Measurements from ENCODE around the gene KRT32. TPM values are rescaled to one million over a fixed set of nuclear protein-coding genes. Genes with fewer than 3 reads are reported as not detected.

Gene KRT32
- polyA plus RNA-seq, 1 donor (not counting 4 experiments of a cell fraction or from before 2014, with no cell fraction given): not detected

- Histone ChIP-seq H3K9me3 (ENCODE audit: control insufficient read depth, low read depth, low read length) (no peaks in the 10 kb centered on the region), H3K9me1 (ENCODE audit: control insufficient read depth, extremely low read depth, insufficient read depth, low read length) (peaks cover 2% of the 10 kb centered on the region), H3K27ac (ENCODE audit: control insufficient read depth, insufficient read depth, low read length) (no peak overlapping the region), H3K27me3 (ENCODE audit: control insufficient read depth, extremely low read depth, insufficient read depth, low read length) (peaks cover 4% of the 10 kb centered on the region), H2AFZ (ENCODE audit: control insufficient read depth, low read length) (no peak overlapping the region), H3K4me1 (ENCODE audit: control insufficient read depth, extremely low read depth, insufficient read depth, low read length) (peaks cover 41% of the 10 kb centered on the region), H4K20me1 (ENCODE audit: control insufficient read depth, extremely low read depth, insufficient read depth, low read length) (no peaks in the 10 kb centered on the region), H3K9ac (ENCODE audit: control insufficient read depth, extremely low read depth, insufficient read depth, low read length) (no peak overlapping the region), H3K36me3 (ENCODE audit: control insufficient read depth in 2 of 2, extremely low read depth in 1 of 2, insufficient read depth in 2 of 2, low read length in 2 of 2) (peaks cover 0 to 13% of the 10 kb centered on the region in 2 experiments), H3K4me2 (ENCODE audit: control insufficient read depth, extremely low read depth, insufficient read depth, low read depth, low read length) (no peak overlapping the region), H3K79me2 (ENCODE audit: control insufficient read depth, insufficient read depth, low read length) (no peaks in the 10 kb centered on the region), H3K4me3 (ENCODE audit: control insufficient read depth in 2 of 3, extremely low read depth in 1 of 3, insufficient read depth in 2 of 3, low read depth in 1 of 3, low read length in 3 of 3) (no peak overlapping the region)
- DNase-seq (ENCODE audit: low read depth, low spot score): no peak
- dilution Hi-C loops (cut with MboI; ENCODE audit: extremely low pct_ligation_motif_present, low sequenced_read_pairs): no loop called here
- FAIRE-seq: no peak
- no peak for TF ChIP-seq CTCF (optimal IDR thresholded peaks at IDR 0.05 in 1 of 3, IDR thresholded peaks at IDR 0.05 in 1 of 3, conservative IDR thresholded peaks at IDR 0.05 in 1 of 3; ENCODE audit: extremely low read depth in 1 of 3, insufficient read depth in 2 of 3, low read length in 3 of 3)
- no peak for TF ChIP-seq EZH2 (IDR thresholded peaks at IDR 0.05; ENCODE audit: low read length)
Observed at GRCh38 chr17:41512546-41513167, 45.5 kb upstream of the KRT32 start.

- dilution Hi-C loops (cut with MboI; ENCODE audit: extremely low pct_ligation_motif_present, low sequenced_read_pairs): no loop called here
- FAIRE-seq (no peak), DNase-seq (ENCODE audit: low read depth, low spot score) (no peak)
- Histone ChIP-seq H3K79me2 (ENCODE audit: control insufficient read depth, insufficient read depth, low read length) (no peaks in the 10 kb centered on the region), H3K27me3 (ENCODE audit: control insufficient read depth, extremely low read depth, insufficient read depth, low read length) (peaks cover 4% of the 10 kb centered on the region), H4K20me1 (ENCODE audit: control insufficient read depth, extremely low read depth, insufficient read depth, low read length) (no peaks in the 10 kb centered on the region), H3K9me3 (ENCODE audit: control insufficient read depth, low read depth, low read length) (no peaks in the 10 kb centered on the region), H3K4me2 (ENCODE audit: control insufficient read depth, extremely low read depth, insufficient read depth, low read depth, low read length) (no peak overlapping the region), H3K4me1 (ENCODE audit: control insufficient read depth, extremely low read depth, insufficient read depth, low read length) (peaks cover 39% of the 10 kb centered on the region), H3K4me3 (ENCODE audit: control insufficient read depth in 2 of 3, extremely low read depth in 1 of 3, insufficient read depth in 2 of 3, low read depth in 1 of 3, low read length in 3 of 3) (no peak overlapping the region), H3K36me3 (ENCODE audit: control insufficient read depth in 2 of 2, extremely low read depth in 1 of 2, insufficient read depth in 2 of 2, low read length in 2 of 2) (peaks cover 0 to 8% of the 10 kb centered on the region in 2 experiments), H2AFZ (ENCODE audit: control insufficient read depth, low read length) (no peak overlapping the region), H3K9me1 (ENCODE audit: control insufficient read depth, extremely low read depth, insufficient read depth, low read length) (peaks cover 2% of the 10 kb centered on the region), H3K27ac (ENCODE audit: control insufficient read depth, insufficient read depth, low read length) (no peak overlapping the region), H3K9ac (ENCODE audit: control insufficient read depth, extremely low read depth, insufficient read depth, low read length) (no peak overlapping the region)
- TF ChIP-seq CTCF (optimal IDR thresholded peaks at IDR 0.05 in 1 of 3, IDR thresholded peaks at IDR 0.05 in 1 of 3, conservative IDR thresholded peaks at IDR 0.05 in 1 of 3; ENCODE audit: extremely low read depth in 1 of 3, insufficient read depth in 2 of 3, low read length in 3 of 3): no peak
- TF ChIP-seq EZH2 (IDR thresholded peaks at IDR 0.05; ENCODE audit: low read length): no peak
Observed at GRCh38 chr17:41511716-41512115, 44.5 kb upstream of the KRT32 start.

All from keratinocyte (primary cell).